K562 (cell line): ENCODE measurements around the gene ANKMY2. TPM values are rescaled to one million over a fixed set of nuclear protein-coding genes. Genes with fewer than 3 reads are reported as not detected.

ENCODE experiments used
- ARNT ChIP-seq, 2 experiments: fragments of 450-650 bp; IDR thresholded peaks; 2 replicates each; pipeline ENCODE4 v1.6.1; 2016; ENCODE audit warnings: mild to moderate bottlenecking in 1 of 2
- CBX5 ChIP-seq: IDR thresholded peaks from 2 replicates; pipeline ENCODE4 v1.6.1; 2014; ENCODE audit warnings: low read depth, borderline replicate concordance
- CEBPB ChIP-seq: fragments of 450-650 bp; IDR thresholded peaks from 2 replicates; pipeline ENCODE4 v1.6.1; 2016; ENCODE audit warnings: missing genetic modification characterization, missing compliant biosample characterization
- ESRRA ChIP-seq: fragments of 450-650 bp; IDR thresholded peaks from 2 replicates; pipeline ENCODE4 v1.6.1; 2014; ENCODE audit warnings: low read depth, mild to moderate bottlenecking, moderate library complexity, borderline replicate concordance
- ETS1 ChIP-seq: conservative IDR thresholded peaks from 2 replicates; pipeline ENCODE4 v1.6.1; 2011; ENCODE audit warnings: low read depth, mild to moderate bottlenecking, low read length; ENCODE audit not compliant: control insufficient read depth
- ILF3 ChIP-seq: fragments of 450-650 bp; IDR thresholded peaks from 2 replicates; pipeline ENCODE4 v1.6.1; 2018; ENCODE audit warnings: antibody characterized with exemption, mild to moderate bottlenecking, moderate library complexity, borderline replicate concordance
- KDM1A ChIP-seq, 2 experiments: fragments of 450-650 bp; IDR thresholded peaks; 2 replicates each; pipeline ENCODE4 v1.6.1; 2016; ENCODE audit warnings: mild to moderate bottlenecking in 2 of 2
- NCOR1 ChIP-seq: fragments of 450-650 bp; IDR thresholded peaks from 2 replicates; pipeline ENCODE4 v1.6.1; 2016; ENCODE audit warnings: mild to moderate bottlenecking, moderate library complexity
- RCOR1 ChIP-seq, 2 experiments: IDR thresholded peaks; 2 replicates each; pipeline ENCODE4 v1.6.1; 2012; ENCODE audit warnings: low read depth in 2 of 2, low read length in 2 of 2, borderline replicate concordance in 1 of 2, improper control_type of control experiment in 1 of 2
- TAF9B ChIP-seq: fragments of 450-650 bp; IDR thresholded peaks from 2 replicates; pipeline ENCODE4 v1.6.1; 2018; ENCODE audit warnings: mild to moderate bottlenecking; ENCODE audit not compliant: partially characterized antibody
- polyA plus RNA-seq, 8 experiments: library from polyadenylated mRNA; depleted of rRNA in 4 of 8; stranded (reverse) in 5 of 8; unstranded in 3 of 8; fragments of >200 nt; fragmentation: Nextera tagmentation in 2 of 8; fragmentation: Illumina TruSeq in 1 of 8; extraction: Ambion mirVana in 2 of 8; extraction: Trizol in 1 of 8; gene quantifications; 2 replicates each; pipeline versions ENCODE4 v1.2.1 to v1.2.3, GENCODE V29; 2011 to 2014; ENCODE audit warnings: inconsistent platforms in 1 of 8, missing spikeins in 1 of 8
- total RNA-seq, 7 experiments: library from RNA; depleted of rRNA in 6 of 7; stranded (reverse); fragments of >200 nt in 6 of 7; fragmentation: Illumina TruSeq in 2 of 7; extraction: Trizol in 2 of 7; gene quantifications; 2 replicates each; pipeline versions ENCODE4 v1.2.1 to v1.2.3, GENCODE V29; 2011 to 2021; ENCODE audit warnings: low replicate concordance in 1 of 7

Gene ANKMY2
- total and polyA plus RNA-seq, 9 of the 15 experiments (the other 6 are each of a cell fraction or from before 2014, with no cell fraction given) = 38.9 to 71.5 (median 48.8) TPM

GRCh38 chr7:16652240-16652583, 6.7 kb upstream of the ANKMY2 start (continued):
- TF ChIP-seq CBX5 = no peak
- TF ChIP-seq ESRRA = no peak
- TF ChIP-seq ILF3 = no peak
- TF ChIP-seq KDM1A (IDR thresholded peaks at IDR 0.05) = peak; percentile 43 to 60; a peak in 2 of 4 replicates
- no peak for TF ChIP-seq NCOR1
- TF ChIP-seq ARNT (IDR thresholded peaks at IDR 0.05) = no peak
- peak; percentile 98 for TF ChIP-seq CEBPB (tag)
- no peak for TF ChIP-seq ETS1
- TF ChIP-seq TAF9B = no peak
- no peak for TF ChIP-seq RCOR1 (IDR thresholded peaks at IDR 0.05; ENCODE audit: borderline replicate concordance in 1 of 2, low read depth in 2 of 2, low read length in 2 of 2)
